HCT116 (cell line): Measurements from ENCODE around the gene RSRC1.

ENCODE experiments used
- ATF3 ChIP-seq: IDR thresholded peaks from 2 replicates; pipeline ENCODE4 v1.6.1; 2012
- CTCF ChIP-seq, 3 experiments: fragments of 200-600 bp in 1 of 3; sonication (generic) in 1 of 3; IDR thresholded peaks in 2 of 3; conservative IDR thresholded peaks in 1 of 3; 2 replicates each; pipeline ENCODE4 v1.5.1; 2012 to 2017; ENCODE audit warnings: low read depth in 2 of 3, low read length in 2 of 3, antibody characterized with exemption in 1 of 3, borderline replicate concordance in 1 of 3, control low read depth in 1 of 3, mild to moderate bottlenecking in 1 of 3, mixed read lengths in 1 of 3, mixed run types in 1 of 3, moderate library complexity in 1 of 3; ENCODE audit not compliant: insufficient read depth in 1 of 3
- MAX ChIP-seq: IDR thresholded peaks from 2 replicates; pipeline ENCODE4 v1.6.1; 2012
- POLR2A ChIP-seq: IDR thresholded peaks from 2 replicates; pipeline ENCODE4 v1.7.0; 2011; ENCODE audit warnings: borderline replicate concordance; ENCODE audit not compliant: insufficient read depth, insufficient read length; ENCODE audit errors: extremely low read depth
- RAD21 ChIP-seq: IDR thresholded peaks from 2 replicates; pipeline ENCODE4 v1.6.1; 2012; ENCODE audit warnings: low read depth, mild to moderate bottlenecking
- SIN3A ChIP-seq: IDR thresholded peaks from 2 replicates; pipeline ENCODE4 v1.6.1; 2012; ENCODE audit warnings: low read depth

- TF ChIP-seq CTCF (IDR thresholded peaks at IDR 0.05 in 2 of 3, conservative IDR thresholded peaks at IDR 0.05 in 1 of 3; ENCODE audit: borderline replicate concordance in 1 of 3, insufficient read depth in 1 of 3, low read depth in 2 of 3, low read length in 2 of 3) (no peak), RAD21 (no peak), POLR2A (no peak), SIN3A (no peak), MAX (no peak), ATF3 (no peak)
Measured at GRCh38 chr3:158404131-158404718, 294.3 kb downstream of the RSRC1 start.
